Measurements from ENCODE around the gene C15orf61.

C15orf61 gene

GRCh38 chr15:67521029-67521782, at the start of gene C15orf61:
Gene C15orf61 (plus strand): TSS chr15:67521131. CDS start chr15:67521249, 118 bp downstream.
- in situ Hi-C loops (cut with HindIII; ENCODE audit: low pct_ligation_motif_present, low pct_unique_long_range_greater_than_20kb, low sequenced_read_pairs): no loop called here
- DNase-seq: peak; percentile 80

DNA sequence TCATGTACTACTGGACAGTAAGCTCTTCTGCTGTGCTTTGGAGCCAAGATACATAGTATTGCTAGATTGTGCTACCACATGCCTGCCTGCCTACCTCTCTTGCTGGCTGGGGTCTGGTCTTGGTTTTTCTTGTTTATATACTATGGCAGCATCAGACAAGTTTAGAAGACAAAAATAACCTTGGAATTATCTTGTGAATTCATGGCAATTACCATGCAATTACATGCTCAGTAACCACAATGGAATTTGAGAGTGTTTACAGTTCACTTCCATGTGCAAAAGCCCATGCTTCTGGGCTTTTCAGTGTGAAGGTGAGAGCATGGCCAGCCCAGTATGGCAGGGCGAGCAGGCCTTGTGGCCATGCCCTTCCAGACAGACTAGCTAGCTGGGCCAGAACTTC, 48.0 kb upstream of the C15orf61 start:
- in situ Hi-C loops (cut with HindIII; ENCODE audit: low pct_ligation_motif_present, low pct_unique_long_range_greater_than_20kb, low sequenced_read_pairs): no loop called here
- no peak for DNase-seq

GRCh38 chr15:67474405-67475110, 46.4 kb upstream of the C15orf61 start:
- DNase-seq: no peak
- in situ Hi-C loops (cut with HindIII; ENCODE audit: low pct_ligation_motif_present, low pct_unique_long_range_greater_than_20kb, low sequenced_read_pairs): no loop called here

DNA sequence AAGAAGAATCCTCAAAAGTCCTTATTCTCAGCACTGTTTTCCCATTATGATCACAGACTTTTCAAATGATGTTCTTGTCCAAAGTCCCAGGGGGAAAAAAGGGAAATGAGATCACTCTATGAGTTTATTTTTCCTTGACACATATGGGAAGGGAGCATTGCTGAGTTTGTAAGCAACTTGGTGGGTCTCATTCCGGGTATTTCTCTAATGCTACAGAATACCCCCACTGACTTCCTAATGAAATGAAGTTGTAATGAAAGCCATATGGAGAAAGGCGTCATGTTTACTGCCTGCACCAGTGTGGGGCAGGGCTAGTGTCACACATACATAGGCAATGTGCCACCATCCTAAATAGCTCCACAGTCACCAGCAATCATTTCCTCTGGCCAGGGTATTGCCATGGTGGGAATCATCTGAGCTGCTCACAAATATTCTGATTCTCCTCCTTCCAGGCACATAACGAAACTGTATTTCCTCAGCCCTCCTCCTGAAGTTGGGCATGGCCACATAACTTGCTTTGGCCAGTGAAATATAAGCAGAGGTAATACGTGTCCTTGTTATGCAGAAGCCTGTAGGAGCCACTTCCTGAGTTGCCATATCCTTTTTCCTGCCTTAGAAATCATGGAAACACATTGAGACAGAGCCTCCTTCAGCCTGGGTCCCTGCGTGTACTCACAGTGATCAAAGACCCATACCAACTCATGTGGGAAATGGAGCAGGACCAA, 41.0 kb upstream of the C15orf61 start:
- in situ Hi-C loops (cut with HindIII; ENCODE audit: low pct_ligation_motif_present, low pct_unique_long_range_greater_than_20kb, low sequenced_read_pairs): no loop called here
- no peak for DNase-seq

DNA sequence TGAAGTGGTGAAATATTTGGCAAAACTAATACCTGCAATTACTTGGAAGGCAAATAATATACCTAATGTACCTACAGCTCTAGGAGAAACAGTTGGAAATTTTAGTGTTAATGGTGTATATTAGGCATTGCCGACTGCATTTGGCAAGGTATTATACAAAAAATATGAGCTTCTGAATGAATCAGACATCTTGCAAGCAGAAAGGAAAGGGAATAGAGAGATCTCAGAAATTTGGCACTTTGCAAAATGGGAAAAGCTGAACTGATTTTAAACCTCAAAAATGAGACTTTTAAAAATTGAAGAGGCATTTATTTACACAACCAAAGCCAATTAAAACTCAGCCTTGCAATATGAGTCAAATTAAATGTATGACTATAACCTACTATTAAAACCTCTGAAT, 40.2 kb upstream of the C15orf61 start:
- no peak for DNase-seq
- in situ Hi-C loops (cut with HindIII; ENCODE audit: low pct_ligation_motif_present, low pct_unique_long_range_greater_than_20kb, low sequenced_read_pairs): no loop called here

GRCh38 chr15:67481680-67482079, 39.3 kb upstream of the C15orf61 start:
- in situ Hi-C loops (cut with HindIII; ENCODE audit: low pct_ligation_motif_present, low pct_unique_long_range_greater_than_20kb, low sequenced_read_pairs): no loop called here
- DNase-seq: no peak

- in situ Hi-C loops (cut with HindIII; ENCODE audit: low pct_ligation_motif_present, low pct_unique_long_range_greater_than_20kb, low sequenced_read_pairs): no loop called here
- no peak for DNase-seq
Measured at GRCh38 chr15:67495585-67495984, 25.3 kb upstream of the C15orf61 start.

DNA sequence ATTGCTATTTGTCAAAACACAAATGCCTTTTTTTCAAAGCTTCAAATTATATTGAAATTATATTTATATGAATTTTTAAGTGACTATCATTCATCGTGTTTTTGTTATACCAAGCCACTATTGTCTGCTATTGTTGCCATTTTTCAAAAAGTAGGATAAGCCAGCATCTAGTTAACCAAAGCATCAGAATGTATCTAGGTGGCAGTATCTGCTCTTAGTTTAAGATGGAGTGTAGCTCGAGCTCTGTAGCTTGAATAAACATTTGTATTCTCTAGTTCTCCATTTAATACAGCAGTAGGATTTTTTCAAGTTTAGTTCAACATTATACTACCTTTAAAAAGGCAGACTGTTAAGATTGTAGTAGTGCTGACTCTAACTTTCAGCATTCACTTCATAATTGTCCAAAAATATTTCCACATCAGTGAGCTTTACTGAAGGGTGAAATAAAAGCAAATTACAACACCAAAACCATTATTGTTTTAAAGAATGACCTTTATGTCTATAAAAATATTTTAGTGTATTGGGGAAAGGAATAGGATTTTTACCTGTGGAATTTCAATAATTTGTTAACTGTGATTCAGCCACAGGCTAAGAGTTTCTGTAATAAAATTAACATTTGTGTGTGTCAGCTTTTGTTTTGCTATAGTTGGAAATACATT, 19.6 kb upstream of the C15orf61 start:
- DNase-seq: peak; percentile 46
- in situ Hi-C loops (cut with HindIII; ENCODE audit: low pct_ligation_motif_present, low pct_unique_long_range_greater_than_20kb, low sequenced_read_pairs): no loop called here

DNA sequence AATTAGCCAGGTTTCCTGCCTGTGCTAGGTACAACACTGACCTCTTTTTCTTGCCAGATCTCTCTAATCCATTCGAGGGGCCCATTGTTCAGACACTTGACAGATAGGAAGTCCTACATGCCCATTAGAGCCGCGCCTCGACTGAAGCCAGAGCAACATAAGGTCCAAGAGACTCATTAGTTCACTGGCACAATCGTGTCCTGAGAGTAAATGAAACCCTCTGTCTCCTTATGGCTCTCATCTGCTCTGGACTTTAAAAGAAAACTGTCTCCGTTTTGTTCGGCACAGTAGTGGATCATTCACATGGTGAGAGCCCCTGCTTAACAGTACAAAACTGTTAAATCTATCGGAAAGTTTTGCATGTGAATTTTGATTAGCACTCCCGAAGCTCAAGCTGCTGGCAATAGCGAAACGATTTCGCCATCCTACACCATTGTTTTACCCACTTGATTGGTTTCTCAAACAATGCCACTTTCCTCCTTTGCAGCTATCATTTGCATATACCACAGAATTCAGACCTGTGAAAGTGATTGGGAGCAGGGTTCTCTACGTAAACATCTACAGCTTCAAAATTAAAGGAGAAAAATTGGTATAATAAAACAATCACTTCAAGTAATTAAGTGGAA, 19.0 kb upstream of the C15orf61 start:
- no peak for DNase-seq
- in situ Hi-C loops (cut with HindIII; ENCODE audit: low pct_ligation_motif_present, low pct_unique_long_range_greater_than_20kb, low sequenced_read_pairs): no loop called here

GRCh38 chr15:67504056-67504455, 16.9 kb upstream of the C15orf61 start:
- no peak for DNase-seq
- in situ Hi-C loops (cut with HindIII; ENCODE audit: low pct_ligation_motif_present, low pct_unique_long_range_greater_than_20kb, low sequenced_read_pairs): no loop called here

GRCh38 chr15:67504796-67505195, 16.1 kb upstream of the C15orf61 start:
- no peak for DNase-seq
- in situ Hi-C loops (cut with HindIII; ENCODE audit: low pct_ligation_motif_present, low pct_unique_long_range_greater_than_20kb, low sequenced_read_pairs): no loop called here

GRCh38 chr15:67505675-67506572, 15.0 kb upstream of the C15orf61 start:
- in situ Hi-C loops (cut with HindIII; ENCODE audit: low pct_ligation_motif_present, low pct_unique_long_range_greater_than_20kb, low sequenced_read_pairs): no loop called here
- DNase-seq: no peak

DNA sequence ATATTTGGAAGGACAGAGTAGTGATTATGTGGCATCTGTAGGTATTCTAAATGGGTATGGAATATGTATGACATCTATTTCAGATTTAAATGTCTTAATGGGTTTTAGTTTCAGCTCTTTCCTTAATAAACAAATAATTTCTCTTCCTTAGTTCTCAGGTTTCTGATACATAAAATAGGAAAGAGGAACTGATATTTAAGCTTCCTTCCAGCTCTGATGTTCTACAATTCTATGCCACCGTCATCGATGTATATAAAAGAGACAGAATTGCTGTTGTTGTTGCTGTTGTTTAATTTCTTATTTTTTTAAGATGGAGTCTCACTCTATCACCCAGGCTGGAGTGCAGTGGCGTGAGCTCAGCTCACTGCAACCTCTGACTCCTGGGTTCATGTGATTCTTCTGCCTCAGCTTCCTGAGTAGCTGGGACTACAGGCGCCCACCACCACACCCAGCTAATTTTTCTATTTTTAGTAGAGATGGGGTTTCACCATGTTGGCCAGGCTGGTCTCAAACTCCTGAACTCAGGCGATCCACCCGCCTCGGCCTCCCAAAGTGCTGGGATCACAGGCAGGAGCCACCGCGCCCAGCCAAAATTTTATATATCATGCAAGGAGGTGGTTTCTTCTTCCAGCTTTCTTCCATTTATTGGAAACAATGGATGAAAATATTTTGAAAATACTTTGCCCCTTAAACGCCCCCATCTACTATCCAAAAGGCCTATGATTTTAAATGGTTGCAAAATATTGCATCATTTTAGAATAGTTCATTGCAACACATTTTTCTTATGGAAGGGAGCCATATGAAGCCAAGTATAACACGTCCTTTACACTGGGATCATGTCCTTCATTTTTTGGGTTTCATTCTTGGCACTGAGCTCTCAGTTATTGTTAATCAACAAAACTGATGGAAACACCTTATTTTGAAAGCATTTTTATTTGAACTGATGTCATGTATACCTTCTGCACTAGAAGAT, 13.9 kb upstream of the C15orf61 start:
- in situ Hi-C loops (cut with HindIII; ENCODE audit: low pct_ligation_motif_present, low pct_unique_long_range_greater_than_20kb, low sequenced_read_pairs): no loop called here
- DNase-seq: no peak

- DNase-seq: no peak
- in situ Hi-C loops (cut with HindIII; ENCODE audit: low pct_ligation_motif_present, low pct_unique_long_range_greater_than_20kb, low sequenced_read_pairs): no loop called here
Measured at GRCh38 chr15:67508407-67508806, 12.5 kb upstream of the C15orf61 start.

DNA sequence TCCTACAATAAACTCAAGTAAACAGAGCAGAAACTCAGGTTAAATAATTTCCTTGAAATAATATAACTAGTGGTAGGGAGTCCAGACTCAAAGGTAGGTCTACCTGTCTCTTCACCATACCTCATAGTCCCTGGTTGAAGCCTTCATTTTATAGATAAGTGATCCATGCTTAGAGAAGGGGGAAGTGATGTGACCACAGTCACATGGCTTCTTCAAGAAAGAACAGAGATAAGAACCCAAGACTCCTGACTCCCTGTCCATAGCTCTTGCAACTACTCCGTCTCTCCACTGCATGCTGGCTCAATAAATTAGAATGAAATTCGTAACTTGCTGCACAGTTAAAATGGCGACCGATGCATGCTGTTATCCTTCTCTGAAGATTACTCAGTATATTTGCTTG, 11.0 kb upstream of the C15orf61 start:
- in situ Hi-C loops (cut with HindIII; ENCODE audit: low pct_ligation_motif_present, low pct_unique_long_range_greater_than_20kb, low sequenced_read_pairs): no loop called here
- no peak for DNase-seq

DNA sequence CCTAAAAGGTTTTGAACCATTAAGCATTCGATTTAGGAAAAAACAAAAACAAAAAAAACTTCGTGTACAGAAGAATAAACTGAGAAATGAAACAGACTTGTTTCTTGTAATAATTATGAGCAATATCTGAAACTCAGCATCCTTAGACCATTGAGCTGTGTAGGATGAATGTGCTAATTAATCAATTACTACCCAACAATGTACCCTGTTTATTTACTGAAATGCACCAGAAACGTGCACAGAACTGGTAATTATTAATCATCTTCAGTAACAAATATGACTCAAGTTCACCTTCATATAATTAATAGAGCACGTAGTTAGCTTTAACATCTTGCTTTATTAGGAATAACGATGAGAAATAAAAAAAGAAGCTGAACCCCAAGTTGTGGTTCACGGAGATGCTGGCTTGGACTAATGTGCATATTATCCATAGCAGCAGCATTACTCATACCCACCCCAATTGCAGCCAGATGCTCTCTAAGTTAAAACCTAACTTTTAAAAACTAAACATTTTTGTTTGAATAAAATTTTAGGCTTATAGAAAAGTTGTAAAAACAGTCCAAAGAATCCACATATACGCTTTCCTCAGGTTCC, 10.2 kb upstream of the C15orf61 start:
- DNase-seq: peak; percentile 65
- in situ Hi-C loops (cut with HindIII; ENCODE audit: low pct_ligation_motif_present, low pct_unique_long_range_greater_than_20kb, low sequenced_read_pairs): no loop called here
